Hepatocyte (in vitro differentiated cells): ENCODE measurements around the gene SELENOW. TPM values are rescaled to one million over a fixed set of nuclear protein-coding genes. Genes with fewer than 3 reads are reported as not detected.

Experiments used
- DNase-seq: peaks from one replicate; pipeline ENCODE4 v3.0.0-alpha.2; 2016; ENCODE audit warnings: low spot score
- H2AFZ ChIP-seq: fragments of 200-600 bp; sonication (generic); 2 replicates; pipeline ENCODE4 v1.6.0; 2016; ENCODE audit warnings: antibody characterized with exemption, mild to moderate bottlenecking
- H3K27ac ChIP-seq: fragments of 200-600 bp; sonication (generic); 2 replicates; pipeline ENCODE4 v1.5.1; 2016; ENCODE audit warnings: mild to moderate bottlenecking
- H3K27me3 ChIP-seq: fragments of 200-600 bp; sonication (generic); 2 replicates; pipeline ENCODE4 v1.6.1; 2016
- H3K36me3 ChIP-seq: fragments of 200-600 bp; sonication (generic); replicated peaks from 2 replicates; pipeline ENCODE4 v1.5.1; 2016; ENCODE audit warnings: low read depth; ENCODE audit not compliant: insufficient read depth
- H3K4me1 ChIP-seq: fragments of 200-600 bp; sonication (generic); 2 replicates; pipeline ENCODE4 v1.5.1; 2016; ENCODE audit warnings: mild to moderate bottlenecking, moderate library complexity; ENCODE audit not compliant: insufficient read depth
- H3K4me2 ChIP-seq: fragments of 200-600 bp; sonication (generic); 2 replicates; pipeline ENCODE4 v1.6.0; 2016
- H3K4me3 ChIP-seq: fragments of 200-600 bp; sonication (generic); 2 replicates; pipeline ENCODE4 v1.5.1; 2016; ENCODE audit warnings: mild to moderate bottlenecking
- H3K79me2 ChIP-seq: fragments of 200-600 bp; sonication (generic); 2 replicates; pipeline ENCODE4 v1.6.0; 2017; ENCODE audit warnings: mild to moderate bottlenecking
- H3K9me2 ChIP-seq: fragments of 200-600 bp; sonication (generic); replicated peaks from 2 replicates; pipeline ENCODE4 v1.6.0; 2017; ENCODE audit warnings: mild to moderate bottlenecking; ENCODE audit not compliant: insufficient read depth
- H3K9me3 ChIP-seq: fragments of 200-600 bp; sonication (generic); 2 replicates; pipeline ENCODE4 v1.5.1; 2016; ENCODE audit warnings: low read depth, mild to moderate bottlenecking
- H4K20me1 ChIP-seq: fragments of 200-600 bp; sonication (generic); 2 replicates; pipeline ENCODE4 v1.6.0; 2016; ENCODE audit warnings: mild to moderate bottlenecking; ENCODE audit not compliant: insufficient read depth, poor library complexity, severe bottlenecking
- CTCF ChIP-seq: fragments of 200-600 bp; sonication (generic); IDR thresholded peaks from 2 replicates; pipeline ENCODE4 v1.5.1; 2016; ENCODE audit warnings: antibody characterized with exemption, mild to moderate bottlenecking; ENCODE audit not compliant: poor library complexity
- EZH2 ChIP-seq: fragments of 200-600 bp; sonication (generic); IDR thresholded peaks from 2 replicates; pipeline ENCODE4 v1.6.1; 2016; ENCODE audit warnings: antibody characterized with exemption, mild to moderate bottlenecking, borderline replicate concordance
- EZH2phosphoT487 ChIP-seq: fragments of 200-600 bp; sonication (generic); IDR thresholded peaks from one replicate; pipeline ENCODE4 v1.6.1; 2018; ENCODE audit warnings: antibody characterized with exemption, mild to moderate bottlenecking, low read depth, moderate library complexity; ENCODE audit not compliant: unreplicated experiment, severe bottlenecking
- WGBS: methylation state at CpG from one replicate; pipeline ENCODE4 v1.1.6; 2016; ENCODE audit warnings: low lambda C conversion rate; ENCODE audit errors: missing lambda C conversion rate; 5-methylcytosine and 5-hydroxymethylcytosine counted together
- polyA plus RNA-seq: library from polyadenylated mRNA; unstranded; fragments of >200 nt; fragmentation: Nextera tagmentation; extraction: Ambion mirVana; gene quantifications from 2 replicates; pipeline ENCODE4 v1.2.1, GENCODE V29; 2016
- total RNA-seq: library from RNA; depleted of rRNA; stranded (reverse); fragments of >200 nt; gene quantifications from 2 replicates; pipeline ENCODE4 v1.2.3, GENCODE V29; 2014

SELENOW gene
- total and polyA plus RNA-seq, 2 experiments from 2014 or later = 140 to 217 TPM

GRCh38 chr19:47730521-47730889 is 48.0 kb upstream of the SELENOW start:
- no peak for TF ChIP-seq CTCF
- TF ChIP-seq EZH2phosphoT487 = no peak
- TF ChIP-seq EZH2 = no peak
- Histone ChIP-seq H3K9me2 (no peaks in the 10 kb centered on the region), H3K79me2 (peaks cover 3% of the 10 kb centered on the region), H4K20me1 (no peaks in the 10 kb centered on the region), H3K4me3 (no peak overlapping the region), H3K27ac (peak overlapping the region; percentile 93), H3K4me1 (peaks cover 17% of the 10 kb centered on the region), H3K4me2 (peak overlapping the region; percentile 74), H2AFZ (no peak overlapping the region), H3K36me3 (no peaks in the 10 kb centered on the region), H3K27me3 (no peaks in the 10 kb centered on the region), H3K9me3 (no peaks in the 10 kb centered on the region)
- no peak for DNase-seq
- 98% methylated on average over 8 of the region's 8 CpGs for WGBS

GRCh38 chr19:47730910-47731309 is 47.6 kb upstream of the SELENOW start:
- Histone ChIP-seq H3K27me3 (no peaks in the 10 kb centered on the region), H2AFZ (no peak overlapping the region), H3K9me2 (no peaks in the 10 kb centered on the region), H3K4me1 (peaks cover 17% of the 10 kb centered on the region), H3K4me3 (no peak overlapping the region), H3K79me2 (peaks cover 3% of the 10 kb centered on the region), H4K20me1 (no peaks in the 10 kb centered on the region), H3K4me2 (no peak overlapping the region), H3K9me3 (no peaks in the 10 kb centered on the region), H3K27ac (no peak overlapping the region), H3K36me3 (no peaks in the 10 kb centered on the region)
- WGBS = 95% methylated on average over 8 of the region's 8 CpGs
- no peak for DNase-seq
- TF ChIP-seq EZH2phosphoT487 (no peak), EZH2 (no peak), CTCF (no peak)

GRCh38 chr19:47735131-47735530 is 43.4 kb upstream of the SELENOW start:
- H2AFZ ChIP-seq = no peak overlapping the region
- H3K4me1 ChIP-seq = no peaks in the 10 kb centered on the region
- WGBS = 70% methylated on average over 4 of the region's 4 CpGs
- H3K79me2 ChIP-seq = peaks cover 3% of the 10 kb centered on the region
- no peak for DNase-seq
- H3K36me3 ChIP-seq = no peaks in the 10 kb centered on the region
- no peaks in the 10 kb centered on the region for H4K20me1 ChIP-seq
- H3K9me3 ChIP-seq = no peaks in the 10 kb centered on the region
- no peaks in the 10 kb centered on the region for H3K27me3 ChIP-seq
- H3K9me2 ChIP-seq = no peaks in the 10 kb centered on the region
- no peak overlapping the region for H3K4me2 ChIP-seq
- TF ChIP-seq CTCF = no peak
- no peak for TF ChIP-seq EZH2
- no peak for TF ChIP-seq EZH2phosphoT487
- no peak overlapping the region for H3K4me3 ChIP-seq
- no peak overlapping the region for H3K27ac ChIP-seq
